Tibial nerve (tissue), 4 donors: ENCODE results near the gene SH3TC1. TPM values are rescaled to one million over a fixed set of nuclear protein-coding genes. Genes with fewer than 3 reads are reported as not detected.

Experiments
- DNase-seq, 2 donors: peaks; one replicate each; pipeline ENCODE4 v3.0.0-alpha.2; 2019; ENCODE audit warnings: low spot score in 2 of 2
- H3K27ac ChIP-seq, 4 donors: fragments of 200-600 bp; sonication (generic) in 3 of 4; one replicate each; pipeline ENCODE4 v1.5.1; 2017 to 2019; ENCODE audit warnings: mild to moderate bottlenecking in 1 of 4
- H3K27me3 ChIP-seq, 2 donors: fragments of 200-600 bp; sonication (generic) in 1 of 2; one replicate each; pipeline versions ENCODE4 v1.5.1 to v1.6.0; 2017 to 2019
- H3K36me3 ChIP-seq, 3 donors: fragments of 200-600 bp; sonication (generic); one replicate each; pipeline ENCODE4 v1.5.1; 2018 to 2019
- H3K4me1 ChIP-seq, 4 donors: fragments of 200-600 bp; sonication (generic) in 3 of 4; one replicate each; pipeline ENCODE4 v1.5.1; 2017 to 2019
- H3K4me3 ChIP-seq, 4 donors: fragments of 200-600 bp; sonication (generic) in 3 of 4; one replicate each; pipeline ENCODE4 v1.5.1; 2017 to 2019; ENCODE audit warnings: mild to moderate bottlenecking in 1 of 4, moderate library complexity in 1 of 4
- H3K9me3 ChIP-seq, 4 donors: fragments of 200-600 bp; sonication (generic) in 3 of 4; one replicate each; pipeline ENCODE4 v1.5.1; 2017 to 2019
- EP300 ChIP-seq, 2 donors: sonication (generic); formaldehyde crosslinking; IDR thresholded peaks; one replicate each; pipeline ENCODE4 v1.6.1; 2017; ENCODE audit warnings: antibody characterized with exemption in 2 of 2, mild to moderate bottlenecking in 1 of 2
- POLR2A ChIP-seq, 2 donors: fragments of 450-650 bp; IDR thresholded peaks; one replicate each; pipeline ENCODE4 v1.6.1; 2017; ENCODE audit warnings: antibody characterized with exemption in 2 of 2, mild to moderate bottlenecking in 2 of 2, moderate library complexity in 2 of 2
- WGBS, 2 donors: methylation state at CpG; one replicate each; pipeline ENCODE4 v1.1.5; 2018; 5-methylcytosine and 5-hydroxymethylcytosine counted together
- total RNA-seq, 4 donors: library from RNA; depleted of rRNA; stranded (reverse); fragments of >200 nt; gene quantifications; one replicate each; pipeline ENCODE4 v1.1.0, GENCODE V29; 2016
- TF ChIP-seq, protein P1 (sequence below), 5 experiments: fragments of 200-600 bp in 3 of 5; fragments of 450-650 bp in 2 of 5; sonication (generic) in 3 of 5; IDR thresholded peaks; one replicate each; pipeline ENCODE4 v1.5.1; 2016 to 2019; ENCODE audit warnings: antibody characterized with exemption in 5 of 5, mild to moderate bottlenecking in 3 of 5, moderate library complexity in 2 of 5

SH3TC1 gene
- total RNA-seq, 4 donors from 2014 or later = 31.6 to 176 (median 69.7) TPM

DNA sequence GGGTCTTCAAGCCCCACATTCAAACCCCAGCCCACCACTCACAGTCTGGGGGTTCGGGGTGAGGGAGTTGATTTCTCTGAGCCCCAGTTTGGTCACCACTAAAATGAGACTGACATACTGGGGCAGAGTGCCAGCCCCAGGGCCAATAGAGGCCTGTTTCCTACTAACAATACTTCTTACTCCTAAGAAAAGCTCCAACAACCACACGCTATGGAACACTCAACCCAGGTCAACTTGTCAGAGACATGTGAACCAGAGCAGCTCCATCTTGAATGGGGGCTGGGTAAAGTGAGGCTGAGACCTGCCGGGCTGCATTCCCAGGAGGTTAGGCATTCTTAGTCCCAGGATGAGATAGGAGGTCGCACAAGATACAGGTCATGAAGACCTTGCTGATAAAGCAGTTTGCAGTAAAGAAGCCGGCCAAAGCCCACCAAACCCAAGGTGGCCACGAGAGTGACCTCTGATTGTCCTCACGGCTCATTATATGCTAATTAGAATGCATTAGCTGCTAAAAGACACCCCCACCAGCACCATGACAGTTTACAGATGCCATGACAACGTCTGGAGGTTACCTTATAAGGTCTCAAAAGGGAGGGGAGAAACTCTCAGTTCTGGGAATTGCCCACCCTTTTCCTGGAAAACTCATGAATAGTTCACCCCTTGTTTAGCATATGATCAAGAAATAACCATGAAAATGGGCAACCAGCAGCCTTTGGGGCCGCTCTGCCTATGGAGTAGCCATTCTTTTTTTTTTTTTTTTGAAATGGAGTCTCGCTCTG, 43.9 kb downstream of the SH3TC1 start:
- Histone ChIP-seq H3K27ac (peak overlapping the region in 2 of 4 donors; percentile 21 to 76), H3K27me3 (no peaks in the 10 kb centered on the region), H3K36me3 (peaks cover 0 to 14% (median 0%) of the 10 kb centered on the region in 3 donors), H3K9me3 (no peaks in the 10 kb centered on the region), H3K4me3 (no peak overlapping the region), H3K4me1 (peaks cover 0 to 29% (median 5%) of the 10 kb centered on the region in 4 donors)
- no peak for DNase-seq
- WGBS, 2 donors = 77 to 87% methylated on average over 10 of the region's 10 CpGs
- TF ChIP-seq, protein P1, sequence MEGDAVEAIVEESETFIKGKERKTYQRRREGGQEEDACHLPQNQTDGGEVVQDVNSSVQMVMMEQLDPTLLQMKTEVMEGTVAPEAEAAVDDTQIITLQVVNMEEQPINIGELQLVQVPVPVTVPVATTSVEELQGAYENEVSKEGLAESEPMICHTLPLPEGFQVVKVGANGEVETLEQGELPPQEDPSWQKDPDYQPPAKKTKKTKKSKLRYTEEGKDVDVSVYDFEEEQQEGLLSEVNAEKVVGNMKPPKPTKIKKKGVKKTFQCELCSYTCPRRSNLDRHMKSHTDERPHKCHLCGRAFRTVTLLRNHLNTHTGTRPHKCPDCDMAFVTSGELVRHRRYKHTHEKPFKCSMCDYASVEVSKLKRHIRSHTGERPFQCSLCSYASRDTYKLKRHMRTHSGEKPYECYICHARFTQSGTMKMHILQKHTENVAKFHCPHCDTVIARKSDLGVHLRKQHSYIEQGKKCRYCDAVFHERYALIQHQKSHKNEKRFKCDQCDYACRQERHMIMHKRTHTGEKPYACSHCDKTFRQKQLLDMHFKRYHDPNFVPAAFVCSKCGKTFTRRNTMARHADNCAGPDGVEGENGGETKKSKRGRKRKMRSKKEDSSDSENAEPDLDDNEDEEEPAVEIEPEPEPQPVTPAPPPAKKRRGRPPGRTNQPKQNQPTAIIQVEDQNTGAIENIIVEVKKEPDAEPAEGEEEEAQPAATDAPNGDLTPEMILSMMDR (IDR thresholded peaks at IDR 0.05) = no peak
- no peak for TF ChIP-seq POLR2A (IDR thresholded peaks at IDR 0.05)
- no peak for TF ChIP-seq EP300 (IDR thresholded peaks at IDR 0.05)

DNA sequence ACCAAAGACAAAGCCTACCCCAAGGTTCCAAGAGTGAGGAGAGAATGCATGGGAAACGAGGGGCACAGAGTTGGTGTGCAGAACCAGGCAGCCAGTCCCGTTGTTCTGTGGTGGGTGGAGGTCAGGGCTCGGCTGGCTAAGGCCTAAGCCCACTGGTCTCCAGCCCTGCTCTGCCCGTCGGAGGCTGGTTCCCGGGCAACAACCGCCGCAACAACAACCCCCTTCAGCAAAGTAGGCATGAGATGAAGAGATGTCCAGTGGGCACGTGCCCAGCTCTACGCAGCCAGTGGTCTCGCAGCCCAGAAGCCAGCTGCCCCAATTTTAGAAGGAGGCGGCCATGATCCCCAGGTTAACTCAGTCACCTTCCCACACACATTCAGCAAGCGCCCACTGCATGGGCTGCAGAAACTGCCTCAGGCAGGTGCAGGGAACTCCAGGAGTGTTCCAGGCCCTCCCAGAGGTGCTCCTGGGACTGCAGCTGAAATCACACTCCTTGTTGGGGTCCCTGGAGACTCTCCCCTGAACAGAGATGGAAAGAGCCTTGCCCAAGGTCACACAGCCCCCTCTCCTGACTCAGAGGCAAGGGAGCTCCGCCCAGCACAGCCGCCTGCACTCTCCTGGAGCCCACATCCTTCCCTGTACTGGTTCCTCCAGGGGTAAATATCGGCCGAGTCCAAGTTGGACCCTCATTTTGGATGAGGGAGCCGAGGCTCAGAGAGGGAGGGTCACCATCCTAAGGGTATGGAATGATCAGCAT, 45.1 kb downstream of the SH3TC1 start:
- Histone ChIP-seq H3K27me3 (no peaks in the 10 kb centered on the region), H3K4me1 (peaks cover 0 to 32% (median 5%) of the 10 kb centered on the region in 4 donors), H3K27ac (no peak overlapping the region), H3K9me3 (no peaks in the 10 kb centered on the region), H3K36me3 (peaks cover 0 to 5% (median 0%) of the 10 kb centered on the region in 3 donors), H3K4me3 (no peak overlapping the region)
- TF ChIP-seq, protein P1 (IDR thresholded peaks at IDR 0.05) = no peak
- TF ChIP-seq POLR2A (IDR thresholded peaks at IDR 0.05) = no peak
- no peak for TF ChIP-seq EP300 (IDR thresholded peaks at IDR 0.05)
- WGBS, 2 donors = 83 to 84% methylated on average over 14 to 16 of the region's 18 CpGs
- no peak for DNase-seq

DNA sequence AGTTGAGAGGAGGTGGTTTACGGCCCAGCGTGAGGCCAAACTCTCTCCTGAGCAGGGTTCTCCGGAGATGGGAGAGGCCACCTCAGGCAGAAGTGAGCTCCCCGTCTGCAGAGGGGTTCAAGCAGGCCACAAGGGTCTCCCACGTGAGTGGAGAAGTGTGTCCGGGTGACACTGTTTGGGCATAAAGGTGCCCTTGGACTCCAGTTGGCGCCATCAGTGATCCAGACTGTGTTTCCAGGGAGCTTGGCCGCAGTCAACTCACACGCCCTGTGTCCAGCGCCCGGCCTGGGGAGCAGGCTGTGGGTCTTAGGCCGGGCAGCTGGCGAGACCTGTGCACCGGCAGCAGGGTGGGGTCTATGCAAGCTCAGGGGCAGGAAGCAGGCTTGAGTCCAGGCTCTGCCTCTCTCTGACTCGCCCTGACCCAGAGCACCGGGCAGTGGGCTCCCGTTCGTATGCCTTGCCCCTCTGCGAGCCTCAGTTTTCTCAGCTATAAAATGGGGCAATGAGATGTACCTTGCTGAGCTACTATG, 45.9 kb downstream of the SH3TC1 start:
- Histone ChIP-seq H3K36me3 (no peaks in the 10 kb centered on the region), H3K27ac (no peak overlapping the region), H3K9me3 (no peaks in the 10 kb centered on the region), H3K4me1 (peaks cover 0 to 32% (median 5%) of the 10 kb centered on the region in 4 donors), H3K27me3 (no peaks in the 10 kb centered on the region), H3K4me3 (no peak overlapping the region)
- no peak for DNase-seq
- 90 to 95% methylated on average over 14 to 18 of the region's 19 CpGs for WGBS, 2 donors
- TF ChIP-seq, protein P1 (IDR thresholded peaks at IDR 0.05) = no peak
- TF ChIP-seq EP300 (IDR thresholded peaks at IDR 0.05) (no peak), POLR2A (IDR thresholded peaks at IDR 0.05) (no peak)

DNA sequence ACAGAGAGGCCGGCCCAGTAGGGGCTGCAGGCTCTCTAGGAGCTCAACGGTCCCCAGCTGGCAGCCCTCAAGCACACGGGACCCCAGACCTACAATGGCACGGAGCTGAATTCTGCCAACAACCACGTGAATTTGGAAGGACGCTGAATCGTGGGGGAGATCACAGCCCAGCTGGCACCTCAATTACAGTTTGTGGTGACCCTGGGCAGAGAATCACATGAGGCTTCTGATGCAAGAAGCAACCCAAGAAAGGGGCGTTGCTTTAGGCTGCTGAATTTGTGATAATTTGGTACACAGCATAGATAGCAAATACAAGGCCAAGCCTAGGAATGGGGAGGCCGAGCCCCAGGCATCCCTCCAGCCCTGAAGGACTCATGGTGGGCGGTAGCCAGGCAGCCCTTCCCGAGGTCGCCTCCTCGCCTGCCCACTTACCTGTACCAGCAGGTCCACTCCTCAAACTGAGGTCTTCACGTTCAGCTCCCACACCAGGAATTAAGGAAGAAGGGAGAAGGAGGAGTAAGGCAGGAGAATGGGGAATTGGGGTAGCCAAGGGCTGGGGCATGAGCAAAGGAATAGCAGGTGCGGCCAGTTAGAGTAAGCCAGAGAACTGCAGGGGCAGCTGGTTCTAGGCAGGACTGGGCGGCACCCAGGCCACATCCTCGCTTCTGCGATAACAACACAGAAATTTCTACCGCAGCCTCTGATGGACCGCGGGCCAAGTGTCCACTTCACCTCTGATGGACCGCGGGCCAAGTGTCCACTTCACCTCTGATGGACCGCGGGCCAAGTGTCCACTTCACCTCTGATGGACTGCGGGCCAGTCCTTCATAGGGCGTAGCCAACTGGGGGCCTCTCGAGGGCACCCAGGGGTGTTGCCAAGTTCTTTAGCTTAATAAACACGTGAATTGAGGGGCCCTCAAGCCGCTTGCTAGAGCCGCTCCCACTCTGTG, 47.1 kb downstream of the SH3TC1 start:
- no peaks in the 10 kb centered on the region for H3K9me3 ChIP-seq
- TF ChIP-seq, protein P1 (IDR thresholded peaks at IDR 0.05) = no peak
- no peak for TF ChIP-seq EP300 (IDR thresholded peaks at IDR 0.05)
- no peak for TF ChIP-seq POLR2A (IDR thresholded peaks at IDR 0.05)
- H3K4me3 ChIP-seq = no peak overlapping the region
- no peaks in the 10 kb centered on the region for H3K27me3 ChIP-seq
- 91 to 92% methylated on average over 30 to 31 of the region's 31 CpGs for WGBS, 2 donors
- DNase-seq = no peak
- no peaks in the 10 kb centered on the region for H3K36me3 ChIP-seq
- H3K4me1 ChIP-seq = peaks cover 0 to 32% (median 5%) of the 10 kb centered on the region in 4 donors
- peak overlapping the region in 2 of 4 donors; percentile 25 to 76 for H3K27ac ChIP-seq
